CD14-positive monocyte (primary cell): ENCODE data around the gene DPP10. TPM values are rescaled to one million over a fixed set of nuclear protein-coding genes. Genes with fewer than 3 reads are reported as not detected.

Source experiments
- DNase-seq, 3 donors: peaks; one replicate each; pipeline ENCODE4 v3.0.0-alpha.2; 2011 to 2022
- H2AFZ ChIP-seq: 2 replicates; pipeline ENCODE4 v1.6.0; 2012; ENCODE audit warnings: mild to moderate bottlenecking, low read depth, low read length, inconsistent platforms; ENCODE audit not compliant: insufficient read depth, poor library complexity, severe bottlenecking
- H3K27ac ChIP-seq, 2 donors: 1 replicate in 1 of 2; 2 replicates in 1 of 2; pipeline ENCODE4 v1.5.1; 2012 to 2013; ENCODE audit warnings: low read length in 2 of 2, control low read depth in 1 of 2, inconsistent platforms in 1 of 2, low read depth in 1 of 2, mild to moderate bottlenecking in 1 of 2
- H3K27me3 ChIP-seq, 2 donors: one replicate each; pipeline versions ENCODE4 v1.6.0 to v1.6.1; 2011 to 2013; ENCODE audit warnings: low read length in 2 of 2; ENCODE audit not compliant: control insufficient read depth in 2 of 2, insufficient read depth in 2 of 2
- H3K36me3 ChIP-seq, 2 donors: replicated peaks in 1 of 2; 1 replicate in 1 of 2; 2 replicates in 1 of 2; pipeline versions ENCODE4 v1.5.1 to v1.6.1; 2012 to 2013; ENCODE audit warnings: low read length in 2 of 2, control low read depth in 1 of 2, inconsistent platforms in 1 of 2, mild to moderate bottlenecking in 1 of 2; ENCODE audit not compliant: insufficient read depth in 2 of 2, control insufficient read depth in 1 of 2
- H3K4me1 ChIP-seq, 2 donors: 1 replicate in 1 of 2; 2 replicates in 1 of 2; pipeline versions ENCODE4 v1.5.1 to v1.6.1; 2012 to 2013; ENCODE audit warnings: low read length in 2 of 2, control low read depth in 1 of 2, inconsistent platforms in 1 of 2, mild to moderate bottlenecking in 1 of 2, moderate library complexity in 1 of 2; ENCODE audit not compliant: insufficient read depth in 2 of 2, control insufficient read depth in 1 of 2
- H3K4me2 ChIP-seq: replicated peaks from 2 replicates; pipeline ENCODE3; 2012; ENCODE audit warnings: low read length, moderate library complexity, mild to moderate bottlenecking; ENCODE audit not compliant: poor library complexity, severe bottlenecking; ENCODE audit errors: extremely low read depth
- H3K4me3 ChIP-seq, 3 experiments: fragments of 200-600 bp in 1 of 3; sonication (generic) in 1 of 3; replicated peaks in 1 of 3; 1 replicate in 2 of 3; 2 replicates in 1 of 3; pipeline ENCODE4 v1.5.1; 2011 to 2013; ENCODE audit warnings: low read length in 3 of 3, mild to moderate bottlenecking in 3 of 3, control low read depth in 2 of 3, low read depth in 2 of 3, inconsistent platforms in 1 of 3, moderate library complexity in 1 of 3
- H3K79me2 ChIP-seq: 2 replicates; pipeline ENCODE4 v1.6.0; 2012; ENCODE audit warnings: mild to moderate bottlenecking, control low read depth, inconsistent platforms, low read length, moderate library complexity; ENCODE audit not compliant: insufficient read depth
- H3K9ac ChIP-seq: 2 replicates; pipeline ENCODE4 v1.6.0; 2017; ENCODE audit warnings: low read length, mild to moderate bottlenecking; ENCODE audit not compliant: insufficient read depth, poor library complexity, severe bottlenecking
- H3K9me3 ChIP-seq, 2 donors: replicated peaks in 1 of 2; 1 replicate in 1 of 2; 2 replicates in 1 of 2; pipeline versions ENCODE4 v1.5.1 to v1.6.1; 2012 to 2013; ENCODE audit warnings: low read length in 2 of 2, control low read depth in 1 of 2; ENCODE audit not compliant: control insufficient read depth in 1 of 2, insufficient read depth in 1 of 2
- H4K20me1 ChIP-seq: 2 replicates; pipeline ENCODE4 v1.6.0; 2012; ENCODE audit warnings: mild to moderate bottlenecking, low read length, control low read depth, moderate library complexity; ENCODE audit not compliant: insufficient read depth
- H3K27ac Mint-ChIP-seq, 7 donors: one replicate each; pipeline ENCODE4 v1.8.0; 2020; ENCODE audit warnings: mild to moderate bottlenecking in 7 of 7, mixed read lengths in 7 of 7, moderate library complexity in 6 of 7, inconsistent platforms in 2 of 7
- H3K27me3 Mint-ChIP-seq, 3 donors: one replicate each; pipeline ENCODE4 v1.8.0; 2021 to 2022; ENCODE audit warnings: low read depth in 3 of 3, mild to moderate bottlenecking in 3 of 3, mixed read lengths in 3 of 3, moderate library complexity in 3 of 3, inconsistent platforms in 1 of 3
- H3K36me3 Mint-ChIP-seq, 2 donors: one replicate each; pipeline ENCODE4 v1.8.0; 2020; ENCODE audit warnings: mixed read lengths in 2 of 2, inconsistent platforms in 1 of 2, mild to moderate bottlenecking in 1 of 2
- H3K4me1 Mint-ChIP-seq: one replicate; pipeline ENCODE4 v1.8.0; 2020; ENCODE audit warnings: mild to moderate bottlenecking, mixed read lengths
- H3K4me3 Mint-ChIP-seq, 2 donors: one replicate each; pipeline ENCODE4 v1.8.0; 2020; ENCODE audit warnings: mild to moderate bottlenecking in 2 of 2, mixed read lengths in 2 of 2, moderate library complexity in 1 of 2
- H3K9me3 Mint-ChIP-seq, 7 donors: one replicate each; pipeline ENCODE4 v1.8.0; 2020 to 2022; ENCODE audit warnings: mixed read lengths in 7 of 7, mild to moderate bottlenecking in 6 of 7, moderate library complexity in 6 of 7, inconsistent platforms in 2 of 7
- WGBS: methylation state at CpG from one replicate; pipeline ENCODE4 v1.1.5; 2013; ENCODE audit warnings: missing lambda C conversion rate; ENCODE audit not compliant: insufficient coverage; 5-methylcytosine and 5-hydroxymethylcytosine counted together
- intact Hi-C, 2 donors: fragments of 100-400 bp; cut with micrococcal nuclease; formaldehyde crosslinking; loops; one replicate each; pipeline versions ENCODE4 v1.15.0 to v1.15.1; 2023
- polyA plus RNA-seq, 3 donors: library from polyadenylated mRNA; depleted of rRNA in 1 of 3; unstranded in 2 of 3; stranded (reverse) in 1 of 3; fragments of 300-500 nt in 2 of 3; fragments of >200 nt in 1 of 3; fragmentation: Illumina TruSeq in 2 of 3; gene quantifications; 1 replicate in 2 of 3; 2 replicates in 1 of 3; pipeline ENCODE4 v1.2.3, GENCODE V29; 2012 to 2021
- TF ChIP-seq, protein P1 (sequence below): fragments of 200-600 bp; IDR thresholded peaks from one replicate; pipeline ENCODE4 v1.8.0; 2022; ENCODE audit warnings: antibody characterized with exemption, mild to moderate bottlenecking

Gene DPP10
- polyA plus RNA-seq, 3 donors = not detected

DNA sequence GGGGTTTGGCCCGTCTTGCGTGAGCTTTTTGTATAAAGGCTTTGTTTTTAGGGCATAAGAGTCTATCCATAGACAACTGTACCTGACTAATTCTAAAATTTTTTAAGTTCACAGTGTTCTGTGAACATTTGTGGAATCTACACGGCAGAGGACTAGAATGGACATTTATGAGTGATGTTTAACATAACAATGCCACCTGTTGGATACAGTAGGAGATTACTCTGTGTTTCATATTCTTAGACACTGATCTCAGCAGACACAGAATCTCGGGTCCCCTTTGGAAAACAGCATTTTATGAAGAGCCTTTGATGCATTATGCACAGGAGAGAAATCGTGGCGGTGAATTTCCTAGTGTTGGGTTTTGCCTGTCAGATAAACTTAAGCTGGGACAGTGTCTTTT is 752.2 kb downstream of the DPP10 start:
- WGBS = 93% methylated on average over 2 of the region's 6 CpGs
- no peak overlapping the region for H3K27ac Mint-ChIP-seq
- Histone ChIP-seq H3K79me2 (no peaks in the 10 kb centered on the region), H3K4me3 (no peak overlapping the region), H3K36me3 (no peaks in the 10 kb centered on the region), H3K9ac (no peak overlapping the region), H3K9me3 (peaks cover 0 to under 1% of the 10 kb centered on the region in 2 donors), H4K20me1 (no peaks in the 10 kb centered on the region), H3K27me3 (no peaks in the 10 kb centered on the region), H3K4me2 (no peak overlapping the region), H3K27ac (no peak overlapping the region), H2AFZ (no peak overlapping the region), H3K4me1 (no peaks in the 10 kb centered on the region)
- DNase-seq = no peak
- TF ChIP-seq, protein P1, sequence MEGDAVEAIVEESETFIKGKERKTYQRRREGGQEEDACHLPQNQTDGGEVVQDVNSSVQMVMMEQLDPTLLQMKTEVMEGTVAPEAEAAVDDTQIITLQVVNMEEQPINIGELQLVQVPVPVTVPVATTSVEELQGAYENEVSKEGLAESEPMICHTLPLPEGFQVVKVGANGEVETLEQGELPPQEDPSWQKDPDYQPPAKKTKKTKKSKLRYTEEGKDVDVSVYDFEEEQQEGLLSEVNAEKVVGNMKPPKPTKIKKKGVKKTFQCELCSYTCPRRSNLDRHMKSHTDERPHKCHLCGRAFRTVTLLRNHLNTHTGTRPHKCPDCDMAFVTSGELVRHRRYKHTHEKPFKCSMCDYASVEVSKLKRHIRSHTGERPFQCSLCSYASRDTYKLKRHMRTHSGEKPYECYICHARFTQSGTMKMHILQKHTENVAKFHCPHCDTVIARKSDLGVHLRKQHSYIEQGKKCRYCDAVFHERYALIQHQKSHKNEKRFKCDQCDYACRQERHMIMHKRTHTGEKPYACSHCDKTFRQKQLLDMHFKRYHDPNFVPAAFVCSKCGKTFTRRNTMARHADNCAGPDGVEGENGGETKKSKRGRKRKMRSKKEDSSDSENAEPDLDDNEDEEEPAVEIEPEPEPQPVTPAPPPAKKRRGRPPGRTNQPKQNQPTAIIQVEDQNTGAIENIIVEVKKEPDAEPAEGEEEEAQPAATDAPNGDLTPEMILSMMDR = no peak
- H3K4me1 Mint-ChIP-seq = no peaks in the 10 kb centered on the region
- intact Hi-C loops = no loop called here
- H3K36me3 Mint-ChIP-seq = no peaks in the 10 kb centered on the region
- H3K9me3 Mint-ChIP-seq = peaks cover 0 to 5% (median 0%) of the 10 kb centered on the region in 7 donors
- H3K27me3 Mint-ChIP-seq = no peaks in the 10 kb centered on the region
- no peak overlapping the region for H3K4me3 Mint-ChIP-seq

GRCh38 chr2:115196587-115196986 is 754.1 kb downstream of the DPP10 start:
- no peaks in the 10 kb centered on the region for H3K36me3 ChIP-seq
- Mint-ChIP-seq H3K4me3 (no peak overlapping the region), H3K27ac (no peak overlapping the region), H3K9me3 (peaks cover 0 to 3% (median 0%) of the 10 kb centered on the region in 7 donors), H3K36me3 (no peaks in the 10 kb centered on the region), H3K27me3 (no peaks in the 10 kb centered on the region), H3K4me1 (no peaks in the 10 kb centered on the region)
- TF ChIP-seq, protein P1 = no peak
- H3K9ac ChIP-seq = no peak overlapping the region
- no peak overlapping the region for H3K27ac ChIP-seq
- no peaks in the 10 kb centered on the region for H3K4me1 ChIP-seq
- H3K4me3 ChIP-seq = no peak overlapping the region
- no peaks in the 10 kb centered on the region for H3K9me3 ChIP-seq
- intact Hi-C loops = no loop called here
- H3K27me3 ChIP-seq = no peaks in the 10 kb centered on the region
- no peak overlapping the region for H3K4me2 ChIP-seq
- H2AFZ ChIP-seq = no peak overlapping the region
- no peaks in the 10 kb centered on the region for H4K20me1 ChIP-seq
- H3K79me2 ChIP-seq = no peaks in the 10 kb centered on the region
- DNase-seq = no peak
